NCI-H446 (cell line): ENCODE results near the gene ORC5.
"Not testable (repeated sequence)": the region's sequence is repeated elsewhere in the genome, so short reads cannot be mapped to it uniquely, and the experiment has no call there.

Source experiments
- DNase-seq, 2 experiments: peaks; one replicate each; lab custom pipeline; 2025; lab: John Stamatoyannopoulos, UW

ORC5 gene

GRCh38 chr7:104185346-104185745 lies 22.5 kb downstream of the ORC5 start:
- DNase-seq, result no peak

- no peak for DNase-seq
Measured at GRCh38 chr7:104179178-104179577, 28.6 kb downstream of the ORC5 start.

GRCh38 chr7:104177565-104178083 lies 30.2 kb downstream of the ORC5 start:
- DNase-seq, result not testable (repeated sequence)

GRCh38 chr7:104176332-104176731 lies 31.5 kb downstream of the ORC5 start:
- DNase-seq, result no peak

- DNase-seq, result no peak
Measured at GRCh38 chr7:104175361-104175984, 32.3 kb downstream of the ORC5 start.

GRCh38 chr7:104174798-104175197 lies 33.0 kb downstream of the ORC5 start:
- no peak for DNase-seq

GRCh38 chr7:104162081-104162480 lies 45.7 kb downstream of the ORC5 start:
- no peak for DNase-seq

- no peak for DNase-seq
Measured at GRCh38 chr7:104161244-104161643, 46.6 kb downstream of the ORC5 start.

GRCh38 chr7:104160375-104160774 lies 47.4 kb downstream of the ORC5 start:
- peak; percentile 11 to 41 for DNase-seq

GRCh38 chr7:104156842-104157277 lies 51.0 kb downstream of the ORC5 start:
- DNase-seq, result peak in 1 of 2 experiments; percentile 55

- DNase-seq, result no peak
Measured at GRCh38 chr7:104153287-104153686, 54.5 kb downstream of the ORC5 start.

GRCh38 chr7:104152468-104152867 lies 55.3 kb downstream of the ORC5 start:
- DNase-seq, result no peak

- no peak for DNase-seq
Measured at GRCh38 chr7:104150470-104150869, 57.3 kb downstream of the ORC5 start.

GRCh38 chr7:104149822-104150221 lies 58.0 kb downstream of the ORC5 start:
- no peak for DNase-seq

- DNase-seq, result no peak
Measured at GRCh38 chr7:104142147-104142546, 65.7 kb downstream of the ORC5 start.

GRCh38 chr7:104137971-104138370 lies 69.8 kb downstream of the ORC5 start:
- no peak for DNase-seq

GRCh38 chr7:104137511-104137910 lies 70.3 kb downstream of the ORC5 start:
- DNase-seq, result no peak

- DNase-seq, result no peak
Measured at GRCh38 chr7:104136981-104137380, 70.8 kb downstream of the ORC5 start.

- DNase-seq, result no peak
Measured at GRCh38 chr7:104136561-104136960, 71.3 kb downstream of the ORC5 start.

GRCh38 chr7:104135760-104136558 lies 71.9 kb downstream of the ORC5 start:
- no peak for DNase-seq

- DNase-seq, result no peak
Measured at GRCh38 chr7:104133238-104133637, 74.6 kb downstream of the ORC5 start.

- no peak for DNase-seq
Measured at GRCh38 chr7:104130726-104131125, 77.1 kb downstream of the ORC5 start.

- no peak for DNase-seq
Measured at GRCh38 chr7:104127204-104127603, 80.6 kb downstream of the ORC5 start.
